NCI-H1092 (cell line): ENCODE data around the gene CENPS.
A peak's percentile ranks its signal among the peaks of the same experiment; 100 is the strongest.
"Not testable (repeated sequence)": the region's sequence is repeated elsewhere in the genome, so short reads cannot be mapped to it uniquely, and the experiment has no call there.

ENCODE experiments used
- DNase-seq: peaks from one replicate; lab custom pipeline; 2025; lab: John Stamatoyannopoulos, UW

The CENPS gene

GRCh38 chr1:10451287-10451686, 21.1 kb downstream of the CENPS start:
- DNase-seq = no peak

- DNase-seq = no peak
Observed at GRCh38 chr1:10456048-10456447, 25.8 kb downstream of the CENPS start.

GRCh38 chr1:10456661-10457060, 26.4 kb downstream of the CENPS start:
- DNase-seq = no peak

GRCh38 chr1:10457462-10457861, 27.2 kb downstream of the CENPS start:
- DNase-seq = not testable (repeated sequence)

GRCh38 chr1:10457875-10458274, 27.6 kb downstream of the CENPS start:
- no peak for DNase-seq

GRCh38 chr1:10459184-10459583, 29.0 kb downstream of the CENPS start:
- no peak for DNase-seq

GRCh38 chr1:10467078-10467477, 36.8 kb downstream of the CENPS start:
- DNase-seq = no peak

GRCh38 chr1:10470043-10470442, 39.8 kb downstream of the CENPS start:
- DNase-seq = no peak

GRCh38 chr1:10471411-10472219, 41.4 kb downstream of the CENPS start:
- peak; percentile 27 for DNase-seq

GRCh38 chr1:10472220-10473144, 42.2 kb downstream of the CENPS start, which contains the start of gene DFFA:
DFFA (minus strand) TSS chr1:10472529; CDS start chr1:10472458, 71 bp downstream.
- peak; percentile 97 for DNase-seq

GRCh38 chr1:10473145-10473765, 43.0 kb downstream of the CENPS start:
- no peak for DNase-seq

- not testable (repeated sequence) for DNase-seq
Observed at GRCh38 chr1:10474309-10474612, 44.0 kb downstream of the CENPS start.

GRCh38 chr1:10474613-10475507, 44.6 kb downstream of the CENPS start, which contains the start of gene PEX14:
PEX14 (plus strand) TSS chr1:10474950; CDS start chr1:10474967, 17 bp downstream.
- DNase-seq = peak; percentile 85

GRCh38 chr1:10475510-10475909, 45.3 kb downstream of the CENPS start:
- no peak for DNase-seq

- DNase-seq = no peak
Observed at GRCh38 chr1:10479296-10479695, 49.1 kb downstream of the CENPS start.

GRCh38 chr1:10480614-10481013, 50.4 kb downstream of the CENPS start:
- no peak for DNase-seq

GRCh38 chr1:10484521-10484920, 54.3 kb downstream of the CENPS start:
- no peak for DNase-seq

GRCh38 chr1:10489291-10490055, 59.2 kb downstream of the CENPS start:
- no peak for DNase-seq

- no peak for DNase-seq
Observed at GRCh38 chr1:10490286-10490970, 60.2 kb downstream of the CENPS start.
